Measurements from ENCODE around the gene MAEA.

Gene MAEA

GRCh38 chr4:1300466-1301455 lies 11.1 kb downstream of the MAEA start:
- no peak for DNase-seq (ENCODE audit: low read depth)

GRCh38 chr4:1302159-1302558 lies 12.5 kb downstream of the MAEA start:
- no peak for DNase-seq (ENCODE audit: low read depth)

- no peak for DNase-seq (ENCODE audit: low read depth)
Observed at GRCh38 chr4:1305261-1305711, 15.6 kb downstream of the MAEA start.

- DNase-seq (ENCODE audit: low read depth), result no peak
Observed at GRCh38 chr4:1305781-1306455, 16.2 kb downstream of the MAEA start.

GRCh38 chr4:1307951-1308735 lies 18.5 kb downstream of the MAEA start:
- DNase-seq (ENCODE audit: low read depth), result no peak

GRCh38 chr4:1309261-1310010 lies 19.7 kb downstream of the MAEA start:
- DNase-seq (ENCODE audit: low read depth), result no peak

GRCh38 chr4:1310031-1310795 lies 20.5 kb downstream of the MAEA start:
- DNase-seq (ENCODE audit: low read depth), result no peak

GRCh38 chr4:1310796-1311631 lies 21.3 kb downstream of the MAEA start:
- DNase-seq (ENCODE audit: low read depth), result no peak

GRCh38 chr4:1312821-1313640 lies 23.3 kb downstream of the MAEA start:
- no peak for DNase-seq (ENCODE audit: low read depth)

- no peak for DNase-seq (ENCODE audit: low read depth)
Observed at GRCh38 chr4:1315306-1315705, 25.6 kb downstream of the MAEA start.

GRCh38 chr4:1315836-1316536 lies 26.3 kb downstream of the MAEA start:
- DNase-seq (ENCODE audit: low read depth), result no peak

GRCh38 chr4:1316537-1317168 lies 27.0 kb downstream of the MAEA start:
- DNase-seq (ENCODE audit: low read depth), result no peak

- DNase-seq (ENCODE audit: low read depth), result no peak
Observed at GRCh38 chr4:1317177-1318045, 27.7 kb downstream of the MAEA start.

- no peak for DNase-seq (ENCODE audit: low read depth)
Observed at GRCh38 chr4:1318046-1318375, 28.3 kb downstream of the MAEA start.

- no peak for DNase-seq (ENCODE audit: low read depth)
Observed at GRCh38 chr4:1318488-1319213, 29.0 kb downstream of the MAEA start.

GRCh38 chr4:1321486-1321885 lies 31.8 kb downstream of the MAEA start:
- DNase-seq (ENCODE audit: low read depth), result no peak
